A673 (cell line): Measurements from ENCODE around the gene TBR1. TPM values are rescaled to one million over a fixed set of nuclear protein-coding genes. Genes with fewer than 3 reads are reported as not detected.
A peak's percentile ranks its signal among the peaks of the same experiment; 100 is the strongest.

Source experiments
- BruUV-seq: library from RNA; stranded (reverse); fragments of 400-500 nt; replicated peaks from 2 replicates; lab custom pipeline; 2021; lab: Mats Ljungman, UMichigan
- CTCF ChIA-PET: fragments of 300-600 bp; sonication (Branson Sonifier 250); formaldehyde crosslinking; loops from one replicate; lab custom pipeline; 2022; ENCODE audit warnings: antibody characterized with exemption; lab: Charles Lee
- POLR2A ChIA-PET: fragments of 300-600 bp; sonication (Branson Sonifier 250); formaldehyde crosslinking; loops from one replicate; lab custom pipeline; 2022; ENCODE audit warnings: antibody characterized with exemption; ENCODE audit not compliant: low non-redundant PET; lab: Charles Lee
- DNase-seq: peaks from one replicate; pipeline ENCODE4 v3.0.0-alpha.2; 2015; ENCODE audit warnings: low spot score
- H3K27ac ChIP-seq: fragments of 200-600 bp; sonication (generic); 2 replicates; pipeline ENCODE4 v1.5.1; 2016; ENCODE audit warnings: mixed run types, low read depth, mild to moderate bottlenecking, mixed read lengths, antibody characterized with exemption, low read length; ENCODE audit not compliant: poor library complexity, severe bottlenecking
- H3K27me3 ChIP-seq: fragments of 200-600 bp; sonication (generic); replicated peaks from 2 replicates; pipeline ENCODE4 v1.6.1; 2017; ENCODE audit warnings: mixed run types, low read depth, mild to moderate bottlenecking, mixed read lengths, antibody characterized with exemption, low read length; ENCODE audit not compliant: insufficient read depth, poor library complexity
- H3K36me3 ChIP-seq: fragments of 200-600 bp; sonication (generic); 2 replicates; pipeline ENCODE4 v1.6.1; 2016; ENCODE audit warnings: mixed run types, mild to moderate bottlenecking, mixed read lengths, antibody characterized with exemption, low read length; ENCODE audit not compliant: insufficient read depth, poor library complexity, severe bottlenecking
- H3K4me1 ChIP-seq: fragments of 200-600 bp; sonication (generic); 2 replicates; pipeline ENCODE4 v1.6.1; 2017; ENCODE audit warnings: mixed run types, mild to moderate bottlenecking, mixed read lengths, antibody characterized with exemption, low read length; ENCODE audit not compliant: insufficient read depth, poor library complexity, severe bottlenecking
- H3K4me3 ChIP-seq: fragments of 200-600 bp; sonication (generic); 2 replicates; pipeline ENCODE4 v1.5.1; 2016; ENCODE audit warnings: low read depth, mixed run types, mild to moderate bottlenecking, mixed read lengths, low read length; ENCODE audit not compliant: poor library complexity, severe bottlenecking
- H3K9me3 ChIP-seq: fragments of 200-600 bp; sonication (generic); 2 replicates; pipeline ENCODE4 v1.6.1; 2016; ENCODE audit warnings: mixed run types, low read depth, mild to moderate bottlenecking, mixed read lengths, antibody characterized with exemption, low read length; ENCODE audit not compliant: poor library complexity, severe bottlenecking
- CTCF ChIP-seq: fragments of 300-800, 200-600 bp; sonication (generic); conservative IDR thresholded peaks from 2 replicates; pipeline ENCODE4 v1.5.1; 2017; ENCODE audit warnings: low read depth, mild to moderate bottlenecking, antibody characterized with exemption, low read length, moderate library complexity, mixed read lengths
- EZH2 ChIP-seq: fragments of 200-600 bp; sonication (generic); IDR thresholded peaks from 2 replicates; pipeline ENCODE4 v1.6.1; 2017; ENCODE audit warnings: borderline replicate concordance, low read depth, mild to moderate bottlenecking, mixed read lengths, antibody characterized with exemption, low read length; ENCODE audit not compliant: poor library complexity, severe bottlenecking
- intact Hi-C: fragments of 100-400 bp; cut with micrococcal nuclease; formaldehyde crosslinking; loops from one replicate; pipeline ENCODE4 v1.10.0; 2022; ENCODE audit not compliant: unreplicated experiment
- total RNA-seq: library from RNA; stranded (reverse); gene quantifications from 2 replicates; pipeline ENCODE4 v1.2.3, GENCODE V29; 2021

Gene TBR1
- total RNA-seq, 1 experiment from 2014 or later = 0.17 TPM

DNA sequence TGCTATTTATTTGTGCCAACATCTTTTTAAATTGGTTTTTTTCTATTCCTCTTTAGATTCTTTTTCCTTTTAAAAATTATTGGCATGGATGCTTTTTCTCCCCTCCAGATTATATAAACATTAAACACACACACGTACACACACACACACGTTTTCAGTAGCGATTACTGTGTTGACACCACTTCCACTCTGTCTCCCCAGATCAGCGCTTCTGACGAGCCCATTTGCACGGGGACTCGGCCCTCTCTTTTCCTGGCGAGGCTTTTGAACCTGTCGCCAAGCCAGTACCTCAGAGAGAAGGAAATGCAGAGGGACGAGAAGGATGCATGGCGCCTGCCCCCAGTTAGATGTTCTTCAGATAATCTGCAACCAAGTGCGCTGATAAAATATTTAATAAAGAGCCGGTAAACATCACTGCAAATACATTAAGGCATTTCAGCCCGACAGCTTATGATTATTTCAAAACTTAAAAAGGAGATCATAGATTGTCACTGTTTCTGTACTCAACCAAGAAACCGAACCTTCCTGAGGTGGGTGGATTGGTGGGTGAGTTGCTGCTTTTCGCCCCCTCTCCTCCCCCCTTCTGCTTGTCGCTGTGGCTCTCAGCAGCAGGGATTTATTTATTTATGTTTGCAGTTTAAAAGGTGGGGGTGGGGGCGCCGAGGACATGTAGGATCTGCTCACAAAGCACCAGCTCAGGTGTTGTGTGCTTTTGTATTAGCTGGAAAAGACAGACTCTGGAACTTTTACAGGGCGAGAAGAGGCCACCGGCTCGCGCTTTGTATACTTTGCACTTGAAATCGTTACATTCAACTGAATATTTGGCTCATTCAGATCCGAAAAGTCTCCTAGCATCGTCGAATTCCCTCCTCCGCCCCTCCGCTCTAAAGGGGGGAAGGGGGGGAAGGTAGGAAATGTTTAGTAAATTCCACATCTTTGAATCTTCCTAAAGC, 787 bp upstream of the TBR1 start:
- ChIA-PET CTCF (no interaction called here), POLR2A (interaction anchor here (0.6 kb wide), 1 partner anchor 894 kb away, joined by 4 read pairs; no protein-coding TSS in a partner anchor)
- no TSS peak for BruUV-seq
- H3K9me3 ChIP-seq = no peaks in the 10 kb centered on the region
- TF ChIP-seq CTCF = no peak
- TF ChIP-seq EZH2 = no peak
- H3K4me3 ChIP-seq = peak overlapping the region; percentile 33
- H3K4me1 ChIP-seq = peaks cover 8% of the 10 kb centered on the region
- no peaks in the 10 kb centered on the region for H3K36me3 ChIP-seq
- no peak overlapping the region for H3K27ac ChIP-seq
- H3K27me3 ChIP-seq = peaks cover 5% of the 10 kb centered on the region
- intact Hi-C loops = no loop called here
- DNase-seq = no peak

DNA sequence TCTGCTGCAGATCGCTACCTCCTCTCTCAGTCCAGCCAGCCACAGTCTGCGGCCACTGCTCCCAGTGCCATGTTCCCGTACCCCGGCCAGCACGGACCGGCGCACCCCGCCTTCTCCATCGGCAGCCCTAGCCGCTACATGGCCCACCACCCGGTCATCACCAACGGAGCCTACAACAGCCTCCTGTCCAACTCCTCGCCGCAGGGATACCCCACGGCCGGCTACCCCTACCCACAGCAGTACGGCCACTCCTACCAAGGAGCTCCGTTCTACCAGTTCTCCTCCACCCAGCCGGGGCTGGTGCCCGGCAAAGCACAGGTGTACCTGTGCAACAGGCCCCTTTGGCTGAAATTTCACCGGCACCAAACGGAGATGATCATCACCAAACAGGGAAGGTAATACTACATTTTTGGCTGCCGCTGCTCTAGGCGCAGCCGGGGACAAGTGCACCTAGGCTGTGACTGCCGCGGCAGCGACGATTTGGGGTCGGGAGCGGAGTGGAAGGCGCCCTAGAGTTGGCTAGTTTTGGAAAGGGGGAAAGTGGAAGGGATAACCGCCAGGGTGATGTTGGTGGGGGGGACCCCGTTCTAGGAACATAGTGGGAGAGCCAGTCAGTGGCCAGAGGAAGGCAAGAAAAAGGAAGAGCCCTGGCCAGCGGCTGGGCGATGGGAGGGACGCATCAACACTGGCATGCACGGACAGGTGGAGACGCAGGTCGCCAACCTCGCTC, 776 bp downstream of the TBR1 start:
- Histone ChIP-seq H3K4me1 (peaks cover 8% of the 10 kb centered on the region), H3K4me3 (peak overlapping the region; percentile 33), H3K27ac (no peak overlapping the region), H3K27me3 (peaks cover 5% of the 10 kb centered on the region), H3K36me3 (no peaks in the 10 kb centered on the region), H3K9me3 (no peaks in the 10 kb centered on the region)
- CTCF ChIA-PET = no interaction called here
- intact Hi-C loops = no loop called here
- no TSS peak for BruUV-seq
- DNase-seq = no peak
- POLR2A ChIA-PET = no interaction called here
- TF ChIP-seq CTCF (no peak), EZH2 (no peak)

DNA sequence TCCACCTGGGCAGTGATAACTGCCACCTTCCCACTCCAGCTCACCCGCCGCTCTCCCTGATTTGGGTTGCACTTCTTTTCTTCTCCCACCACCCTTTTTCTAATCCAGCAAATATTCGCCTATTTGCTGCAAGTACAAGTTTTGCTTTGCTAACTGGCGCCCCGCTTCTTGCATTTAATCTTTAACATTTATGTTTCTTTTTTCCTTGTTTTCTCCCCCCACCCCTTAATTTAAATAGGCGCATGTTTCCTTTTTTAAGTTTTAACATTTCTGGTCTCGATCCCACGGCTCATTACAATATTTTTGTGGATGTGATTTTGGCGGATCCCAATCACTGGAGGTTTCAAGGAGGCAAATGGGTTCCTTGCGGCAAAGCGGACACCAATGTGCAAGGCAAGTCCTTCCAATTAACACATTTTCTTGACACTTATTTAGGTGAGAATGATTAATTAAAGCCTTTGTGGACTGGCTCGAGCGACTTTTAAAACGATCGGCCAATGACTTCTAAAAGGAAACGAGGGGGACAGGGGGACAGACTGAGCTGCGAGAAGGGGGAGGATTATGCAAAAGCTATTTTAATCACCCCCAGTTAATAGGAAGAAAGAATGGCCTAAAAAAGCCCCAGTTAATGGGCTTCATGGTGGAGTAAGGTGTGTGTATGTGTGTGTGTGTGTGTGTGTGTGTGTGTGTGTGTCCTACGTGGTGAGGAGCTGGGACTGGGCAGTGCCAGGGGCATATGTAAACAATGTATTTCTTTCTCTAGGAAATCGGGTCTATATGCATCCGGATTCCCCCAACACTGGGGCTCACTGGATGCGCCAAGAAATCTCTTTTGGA, 1.6 kb downstream of the TBR1 start:
- BruUV-seq = no TSS peak
- no peak for DNase-seq
- no peak for TF ChIP-seq CTCF
- no peak for TF ChIP-seq EZH2
- Histone ChIP-seq H3K27me3 (peaks cover 5% of the 10 kb centered on the region), H3K9me3 (no peaks in the 10 kb centered on the region), H3K27ac (no peak overlapping the region), H3K4me3 (no peak overlapping the region), H3K4me1 (peaks cover 3% of the 10 kb centered on the region), H3K36me3 (no peaks in the 10 kb centered on the region)
- intact Hi-C loops = no loop called here
- POLR2A ChIA-PET = no interaction called here
- CTCF ChIA-PET = no interaction called here
